ENCODE data around the gene OTUD5.

OTUD5 gene

DNA sequence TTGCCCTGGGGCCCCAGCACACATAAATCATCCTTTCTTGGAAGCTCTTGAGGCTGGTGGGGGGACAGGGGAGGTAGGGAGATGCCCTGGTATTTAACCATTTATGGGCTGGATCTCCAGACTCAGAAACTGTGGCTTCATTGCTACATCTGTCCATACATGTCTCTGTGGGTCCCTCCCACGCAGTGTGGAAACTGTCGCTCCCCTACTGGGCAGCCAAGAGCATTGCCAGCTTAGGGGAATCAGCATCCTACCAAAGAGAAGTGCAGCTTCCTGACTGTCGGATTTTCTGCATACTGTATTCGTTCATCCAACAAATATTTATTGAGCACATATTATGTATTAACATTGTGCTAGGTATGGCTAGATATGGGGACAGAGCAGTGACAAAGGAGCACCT is 41.0 kb upstream of the OTUD5 start:
- POLR2A ChIA-PET: no interaction called here
- CTCF ChIA-PET: no interaction called here
- TF ChIP-seq, protein P1, sequence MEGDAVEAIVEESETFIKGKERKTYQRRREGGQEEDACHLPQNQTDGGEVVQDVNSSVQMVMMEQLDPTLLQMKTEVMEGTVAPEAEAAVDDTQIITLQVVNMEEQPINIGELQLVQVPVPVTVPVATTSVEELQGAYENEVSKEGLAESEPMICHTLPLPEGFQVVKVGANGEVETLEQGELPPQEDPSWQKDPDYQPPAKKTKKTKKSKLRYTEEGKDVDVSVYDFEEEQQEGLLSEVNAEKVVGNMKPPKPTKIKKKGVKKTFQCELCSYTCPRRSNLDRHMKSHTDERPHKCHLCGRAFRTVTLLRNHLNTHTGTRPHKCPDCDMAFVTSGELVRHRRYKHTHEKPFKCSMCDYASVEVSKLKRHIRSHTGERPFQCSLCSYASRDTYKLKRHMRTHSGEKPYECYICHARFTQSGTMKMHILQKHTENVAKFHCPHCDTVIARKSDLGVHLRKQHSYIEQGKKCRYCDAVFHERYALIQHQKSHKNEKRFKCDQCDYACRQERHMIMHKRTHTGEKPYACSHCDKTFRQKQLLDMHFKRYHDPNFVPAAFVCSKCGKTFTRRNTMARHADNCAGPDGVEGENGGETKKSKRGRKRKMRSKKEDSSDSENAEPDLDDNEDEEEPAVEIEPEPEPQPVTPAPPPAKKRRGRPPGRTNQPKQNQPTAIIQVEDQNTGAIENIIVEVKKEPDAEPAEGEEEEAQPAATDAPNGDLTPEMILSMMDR (IDR thresholded peaks at IDR 0.05; ENCODE audit: insufficient read depth, low read length, missing control alignments): no peak

DNA sequence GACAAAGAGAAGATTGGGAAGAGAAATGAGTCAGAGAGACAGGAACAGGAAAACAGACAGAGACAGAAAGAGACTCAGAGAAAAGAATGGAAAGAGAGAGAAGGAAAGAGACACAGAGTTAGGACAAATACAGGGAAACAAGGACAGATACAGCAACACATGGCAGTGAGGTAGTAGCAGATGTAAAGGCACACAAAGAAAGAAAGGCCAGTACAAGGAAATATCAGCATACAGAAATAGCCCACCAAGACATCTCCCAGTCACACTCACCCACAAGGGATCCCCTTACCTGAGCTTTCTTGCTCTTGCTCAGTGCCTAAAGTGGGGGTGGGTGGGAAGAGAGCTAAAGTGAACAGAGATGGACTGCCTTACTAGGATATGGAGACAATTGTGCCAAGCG is 40.5 kb upstream of the OTUD5 start:
- ChIA-PET CTCF (no interaction called here), POLR2A (no interaction called here)
- no peak overlapping the region for H3K4me3 ChIP-seq (ENCODE audit: low read depth, low read length)
- TF ChIP-seq, protein P1 (IDR thresholded peaks at IDR 0.05; ENCODE audit: insufficient read depth, low read length, missing control alignments): no peak
- no peak for DNase-seq (ENCODE audit: low read depth, low spot score)

More for the DNA sequence above, 41.0 kb upstream of the OTUD5 start:
- DNase-seq (ENCODE audit: low read depth, low spot score): no peak
- H3K4me3 ChIP-seq (ENCODE audit: low read depth, low read length): no peak overlapping the region

DNA sequence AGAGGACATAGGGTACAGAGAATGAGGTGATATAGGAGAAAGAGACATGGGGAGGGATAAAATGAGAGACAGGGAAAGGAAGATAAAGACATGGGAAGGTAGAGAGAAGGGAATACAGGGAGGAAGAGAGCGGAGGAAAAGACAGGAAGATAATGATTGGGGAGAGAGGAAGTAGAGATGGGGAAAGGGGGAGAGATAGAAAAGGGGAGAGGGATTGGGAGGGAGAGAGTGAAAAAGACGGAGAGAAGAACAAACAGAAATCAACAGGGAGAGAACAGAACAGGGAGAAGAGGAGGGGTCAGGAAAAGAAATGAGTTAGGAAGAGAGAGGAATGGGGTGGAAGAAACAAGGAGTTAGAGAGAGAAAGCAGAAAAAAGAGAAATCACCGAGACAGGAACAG is 40.0 kb upstream of the OTUD5 start:
- POLR2A ChIA-PET: no interaction called here
- H3K4me3 ChIP-seq (ENCODE audit: low read depth, low read length): no peak overlapping the region
- CTCF ChIA-PET: no interaction called here
- TF ChIP-seq, protein P1 (IDR thresholded peaks at IDR 0.05; ENCODE audit: insufficient read depth, low read length, missing control alignments): no peak
- DNase-seq (ENCODE audit: low read depth, low spot score): no peak

DNA sequence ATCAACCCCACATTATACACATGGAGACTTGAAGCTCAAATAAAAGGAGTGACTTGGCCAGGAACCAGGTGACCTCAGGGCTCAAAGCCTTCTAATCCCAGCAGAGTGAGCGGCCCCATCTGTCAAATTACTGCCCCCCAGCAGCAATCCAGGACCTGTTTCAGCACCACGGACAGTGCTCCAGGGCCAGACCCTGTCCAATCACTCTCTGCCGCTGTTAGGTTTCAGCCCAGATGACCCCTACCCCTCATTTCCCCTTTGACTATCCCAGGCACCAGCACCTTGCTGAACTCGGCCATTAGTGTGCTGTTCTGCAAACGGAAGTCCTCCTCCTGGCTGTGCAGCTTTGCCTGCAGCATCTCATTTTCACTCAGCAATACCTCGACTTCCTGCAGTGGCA is 39.6 kb upstream of the OTUD5 start:
- CTCF ChIA-PET: no interaction called here
- TF ChIP-seq, protein P1 (IDR thresholded peaks at IDR 0.05; ENCODE audit: insufficient read depth, low read length, missing control alignments): no peak
- H3K4me3 ChIP-seq (ENCODE audit: low read depth, low read length): no peak overlapping the region
- POLR2A ChIA-PET: no interaction called here
- DNase-seq (ENCODE audit: low read depth, low spot score): no peak

DNA sequence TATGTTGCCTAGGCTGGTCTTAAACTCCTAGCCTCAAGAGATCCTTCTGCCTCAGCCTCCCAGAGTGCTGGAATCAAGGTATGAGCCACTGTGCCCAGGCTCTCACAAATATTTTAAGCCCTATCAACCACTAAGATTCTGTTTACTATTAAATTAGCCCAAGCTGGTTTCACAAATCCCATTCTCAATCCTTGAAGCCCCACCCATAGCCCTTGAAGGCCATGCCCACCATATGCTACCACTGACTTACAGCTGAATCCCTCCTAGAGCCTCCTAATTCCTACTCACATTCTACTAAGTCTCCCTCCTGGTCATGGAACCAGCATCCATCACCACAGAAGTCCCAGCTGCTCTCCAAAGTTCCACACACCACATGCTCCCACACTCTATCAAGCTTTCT is 34.9 kb upstream of the OTUD5 start:
- no peak overlapping the region for H3K4me3 ChIP-seq (ENCODE audit: low read depth, low read length)
- ChIA-PET CTCF (no interaction called here), POLR2A (no interaction called here)
- TF ChIP-seq, protein P1 (IDR thresholded peaks at IDR 0.05; ENCODE audit: insufficient read depth, low read length, missing control alignments): no peak
- DNase-seq (ENCODE audit: low read depth, low spot score): no peak

- POLR2A ChIA-PET: no interaction called here
- CTCF ChIA-PET: no interaction called here
- TF ChIP-seq, protein P1 (IDR thresholded peaks at IDR 0.05; ENCODE audit: insufficient read depth, low read length, missing control alignments): no peak
- DNase-seq (ENCODE audit: low read depth, low spot score): no peak
- no peak overlapping the region for H3K4me3 ChIP-seq (ENCODE audit: low read depth, low read length)
Measured at GRCh38 chrX:48989483-48989882, 32.1 kb upstream of the OTUD5 start.
